Smooth muscle cell (in vitro differentiated cells): ENCODE results near the gene SERINC3. TPM values are rescaled to one million over a fixed set of nuclear protein-coding genes. Genes with fewer than 3 reads are reported as not detected.

Experiments
- DNase-seq: peaks from one replicate; lab custom pipeline; 2025; ENCODE audit not compliant: unreplicated experiment; lab: John Stamatoyannopoulos, UW
- H2AFZ ChIP-seq: fragments of 200-600 bp; sonication (generic); 2 replicates; pipeline ENCODE4 v1.6.0; 2016; ENCODE audit warnings: antibody characterized with exemption, low read depth, mild to moderate bottlenecking
- H3F3A ChIP-seq: fragments of 200-600 bp; sonication (generic); 2 replicates; pipeline ENCODE4 v1.6.0; 2017; ENCODE audit warnings: antibody characterized with exemption, low read depth
- H3K27ac ChIP-seq: fragments of 200-600 bp; sonication (generic); 2 replicates; pipeline ENCODE4 v1.5.1; 2016; ENCODE audit warnings: low read depth, mild to moderate bottlenecking
- H3K27me3 ChIP-seq: fragments of 200-600 bp; sonication (generic); 2 replicates; pipeline ENCODE4 v1.6.1; 2016; ENCODE audit warnings: low read depth, mild to moderate bottlenecking
- H3K36me3 ChIP-seq: fragments of 200-600 bp; sonication (generic); 2 replicates; pipeline ENCODE4 v1.5.1; 2016; ENCODE audit warnings: low read depth
- H3K4me1 ChIP-seq: fragments of 200-600 bp; sonication (generic); 2 replicates; pipeline ENCODE4 v1.5.1; 2016; ENCODE audit warnings: low read depth
- H3K4me2 ChIP-seq: fragments of 200-600 bp; sonication (generic); 2 replicates; pipeline ENCODE4 v1.6.0; 2016; ENCODE audit warnings: mild to moderate bottlenecking
- H3K4me3 ChIP-seq: fragments of 200-600 bp; sonication (generic); 2 replicates; pipeline ENCODE4 v1.5.1; 2016; ENCODE audit warnings: mild to moderate bottlenecking
- H3K79me2 ChIP-seq: fragments of 200-600 bp; sonication (generic); 2 replicates; pipeline ENCODE4 v1.6.0; 2016; ENCODE audit warnings: low read depth, mild to moderate bottlenecking
- H3K9ac ChIP-seq: fragments of 200-600 bp; sonication (generic); 2 replicates; pipeline ENCODE4 v1.6.0; 2016; ENCODE audit warnings: low read depth
- H3K9me3 ChIP-seq: fragments of 200-600 bp; sonication (generic); replicated peaks from 2 replicates; pipeline ENCODE4 v1.5.1; 2016; ENCODE audit warnings: low read depth
- H4K20me1 ChIP-seq: fragments of 200-600 bp; sonication (generic); 2 replicates; pipeline ENCODE4 v1.6.0; 2016; ENCODE audit warnings: low read depth
- CTCF ChIP-seq: fragments of 200-600 bp; sonication (generic); IDR thresholded peaks from 2 replicates; pipeline ENCODE4 v1.5.1; 2017; ENCODE audit warnings: borderline replicate concordance, mild to moderate bottlenecking, antibody characterized with exemption; ENCODE audit not compliant: insufficient read depth, poor library complexity, severe bottlenecking
- WGBS: methylation state at CpG from one replicate; pipeline ENCODE4 v1.1.7; 2016; ENCODE audit warnings: low lambda C conversion rate; 5-methylcytosine and 5-hydroxymethylcytosine counted together
- polyA plus RNA-seq: library from polyadenylated mRNA; unstranded; fragments of >200 nt; fragmentation: Nextera tagmentation; extraction: Ambion mirVana; gene quantifications from 2 replicates; pipeline ENCODE4 v1.2.1, GENCODE V29; 2016
- total RNA-seq: library from RNA; depleted of rRNA; stranded (reverse); fragments of >200 nt; gene quantifications from 2 replicates; pipeline ENCODE4 v1.2.3, GENCODE V29; 2014

SERINC3 gene
- total and polyA plus RNA-seq, 2 experiments from 2014 or later = 84.9 to 99.5 TPM

GRCh38 chr20:44461803-44462174 is 60.1 kb downstream of the SERINC3 start:
- Histone ChIP-seq H3K9ac (no peak overlapping the region), H3K9me3 (no peaks in the 10 kb centered on the region), H3K36me3 (no peaks in the 10 kb centered on the region), H2AFZ (no peak overlapping the region), H3K4me1 (no peaks in the 10 kb centered on the region), H3F3A (no peaks in the 10 kb centered on the region), H3K79me2 (no peaks in the 10 kb centered on the region), H4K20me1 (no peaks in the 10 kb centered on the region), H3K4me2 (no peak overlapping the region), H3K4me3 (no peak overlapping the region), H3K27me3 (no peaks in the 10 kb centered on the region), H3K27ac (no peak overlapping the region)
- no peak for DNase-seq
- no peak for TF ChIP-seq CTCF
- WGBS = 79% methylated on average over 5 of the region's 5 CpGs

- no peak for DNase-seq
- Histone ChIP-seq H3K36me3 (no peaks in the 10 kb centered on the region), H3K4me1 (no peaks in the 10 kb centered on the region), H3K27me3 (no peaks in the 10 kb centered on the region), H3K4me2 (no peak overlapping the region), H3K79me2 (no peaks in the 10 kb centered on the region), H3K9me3 (no peaks in the 10 kb centered on the region), H3K4me3 (no peak overlapping the region), H3F3A (no peaks in the 10 kb centered on the region), H2AFZ (no peak overlapping the region), H4K20me1 (no peaks in the 10 kb centered on the region), H3K27ac (no peak overlapping the region), H3K9ac (no peak overlapping the region)
- WGBS = 87% methylated on average over 6 of the region's 6 CpGs
- TF ChIP-seq CTCF = no peak
These were observed 60.6 kb downstream of the SERINC3 start for GRCh38 chr20:44461142-44461802.

GRCh38 chr20:44460795-44461141 is 61.1 kb downstream of the SERINC3 start:
- Histone ChIP-seq H3F3A (no peaks in the 10 kb centered on the region), H3K4me1 (no peaks in the 10 kb centered on the region), H4K20me1 (no peaks in the 10 kb centered on the region), H3K9ac (no peak overlapping the region), H3K4me3 (no peak overlapping the region), H3K4me2 (no peak overlapping the region), H3K9me3 (no peaks in the 10 kb centered on the region), H3K27me3 (no peaks in the 10 kb centered on the region), H2AFZ (no peak overlapping the region), H3K36me3 (no peaks in the 10 kb centered on the region), H3K27ac (no peak overlapping the region), H3K79me2 (no peaks in the 10 kb centered on the region)
- peak; percentile 26 for TF ChIP-seq CTCF
- 20% methylated on average over 3 of the region's 3 CpGs for WGBS
- DNase-seq = no peak

GRCh38 chr20:44459271-44459670 is 62.6 kb downstream of the SERINC3 start:
- no peak for DNase-seq
- Histone ChIP-seq H3K9me3 (no peaks in the 10 kb centered on the region), H3K27me3 (no peaks in the 10 kb centered on the region), H3K4me1 (no peaks in the 10 kb centered on the region), H3K79me2 (no peaks in the 10 kb centered on the region), H3F3A (no peaks in the 10 kb centered on the region), H3K9ac (no peak overlapping the region), H3K36me3 (no peaks in the 10 kb centered on the region), H3K4me3 (no peak overlapping the region), H4K20me1 (no peaks in the 10 kb centered on the region), H2AFZ (no peak overlapping the region), H3K27ac (no peak overlapping the region), H3K4me2 (no peak overlapping the region)
- WGBS = 91% methylated on average over 2 of the region's 2 CpGs
- TF ChIP-seq CTCF = no peak
